NOMO-1 treated with dmso at 0.1 percent for 144 hours (cell line): ENCODE measurements around the gene NOCT.
"Not testable (repeated sequence)": the region's sequence is repeated elsewhere in the genome, so short reads cannot be mapped to it uniquely, and the experiment has no call there.

Experiments
- DNase-seq: peaks from one replicate; lab custom pipeline; 2025; ENCODE audit not compliant: unreplicated experiment; lab: John Stamatoyannopoulos, UW

The NOCT gene

DNA sequence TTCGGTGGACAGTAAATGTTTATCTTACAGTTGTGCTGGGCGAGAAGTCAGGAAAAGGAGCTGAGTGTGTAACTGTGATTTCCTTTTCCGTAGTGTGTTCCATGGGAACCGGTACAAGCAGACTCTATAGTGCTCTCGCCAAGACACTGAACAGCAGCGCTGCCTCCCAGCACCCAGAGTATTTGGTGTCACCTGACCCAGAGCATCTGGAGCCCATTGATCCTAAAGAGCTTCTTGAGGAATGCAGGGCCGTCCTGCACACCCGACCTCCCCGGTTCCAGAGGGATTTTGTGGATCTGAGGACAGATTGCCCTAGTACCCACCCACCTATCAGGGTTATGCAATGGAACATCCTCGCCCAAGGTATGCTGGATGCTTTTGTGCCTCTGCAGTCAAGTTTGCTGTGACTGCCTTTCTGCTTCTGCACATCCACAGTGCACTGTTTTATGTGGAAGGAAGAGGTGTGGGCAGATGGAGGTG lies 27.4 kb downstream of the NOCT start:
- no peak for DNase-seq

DNA sequence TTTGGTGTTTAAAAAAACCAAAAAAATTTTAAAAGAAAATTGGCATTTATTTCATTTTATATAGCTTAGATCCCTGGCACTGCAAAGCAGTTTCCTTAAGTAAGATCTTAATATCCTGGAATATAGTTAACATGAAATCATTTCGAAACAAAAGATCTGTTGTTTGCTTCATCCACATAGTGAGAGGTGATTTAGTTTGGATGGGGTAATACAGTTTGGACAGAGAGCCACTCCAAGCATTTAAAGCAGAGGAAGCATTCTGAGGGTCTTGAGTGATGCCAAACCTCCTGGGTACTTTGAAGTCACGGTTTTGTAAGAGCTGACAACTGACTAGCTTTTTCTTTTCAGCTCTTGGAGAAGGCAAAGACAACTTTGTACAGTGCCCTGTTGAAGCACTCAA lies 28.7 kb downstream of the NOCT start:
- no peak for DNase-seq

DNA sequence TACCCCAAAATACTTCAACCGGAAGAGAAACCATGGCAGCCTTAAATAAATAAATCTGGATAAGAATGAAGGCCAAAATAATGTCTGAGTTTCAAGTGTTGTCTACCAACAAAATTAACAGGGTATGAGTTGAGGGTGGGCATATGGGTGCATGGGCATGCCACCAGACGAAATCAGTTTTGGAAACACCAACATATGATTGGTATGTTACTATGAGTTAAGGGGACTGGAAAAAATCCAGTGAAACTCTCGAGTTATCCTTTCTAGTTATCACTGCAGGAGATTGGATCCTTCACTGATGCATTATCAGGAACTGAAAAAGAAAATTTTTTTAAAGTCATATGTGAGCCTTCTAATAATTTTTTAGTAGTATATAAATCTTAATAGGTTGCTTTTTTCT lies 32.4 kb downstream of the NOCT start:
- DNase-seq = no peak

DNA sequence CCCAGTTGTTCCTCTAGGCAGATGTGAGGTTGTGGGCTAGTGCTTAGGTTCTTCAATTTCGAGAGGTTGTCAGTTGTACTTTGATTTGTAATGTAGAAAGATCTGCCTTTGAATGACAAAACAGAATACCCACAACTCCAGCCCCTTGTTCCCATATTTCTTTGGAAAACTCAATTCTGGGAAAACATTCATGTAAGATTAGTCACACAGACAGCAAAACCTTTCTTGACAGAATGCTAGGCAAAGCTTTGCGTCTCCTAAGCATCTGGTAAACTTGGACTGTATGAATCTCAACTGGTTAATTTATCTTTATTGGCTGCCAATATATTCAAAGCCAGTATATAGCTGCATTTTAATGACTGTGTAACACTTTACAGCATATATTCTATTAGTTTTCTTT lies 34.9 kb downstream of the NOCT start:
- DNase-seq = no peak

DNA sequence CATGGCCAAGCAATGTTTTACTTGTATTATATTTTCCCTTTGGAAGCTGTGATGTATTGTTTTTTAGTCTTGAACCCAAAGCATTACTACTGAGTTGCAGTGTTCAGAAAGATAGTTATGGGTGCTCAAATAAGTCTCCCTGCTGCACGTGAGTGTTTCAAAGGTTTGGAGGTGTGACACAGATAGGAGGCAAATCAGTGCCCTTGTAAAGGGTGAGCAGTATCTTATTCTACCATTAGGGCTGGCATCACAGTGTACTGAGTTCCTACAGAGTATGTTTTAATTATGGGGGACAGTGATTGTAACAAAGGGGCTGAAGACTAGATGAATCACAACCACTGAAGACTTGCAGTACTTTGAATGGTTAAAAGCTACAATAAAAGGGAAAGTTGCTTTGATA lies 38.3 kb downstream of the NOCT start:
- no peak for DNase-seq

DNA sequence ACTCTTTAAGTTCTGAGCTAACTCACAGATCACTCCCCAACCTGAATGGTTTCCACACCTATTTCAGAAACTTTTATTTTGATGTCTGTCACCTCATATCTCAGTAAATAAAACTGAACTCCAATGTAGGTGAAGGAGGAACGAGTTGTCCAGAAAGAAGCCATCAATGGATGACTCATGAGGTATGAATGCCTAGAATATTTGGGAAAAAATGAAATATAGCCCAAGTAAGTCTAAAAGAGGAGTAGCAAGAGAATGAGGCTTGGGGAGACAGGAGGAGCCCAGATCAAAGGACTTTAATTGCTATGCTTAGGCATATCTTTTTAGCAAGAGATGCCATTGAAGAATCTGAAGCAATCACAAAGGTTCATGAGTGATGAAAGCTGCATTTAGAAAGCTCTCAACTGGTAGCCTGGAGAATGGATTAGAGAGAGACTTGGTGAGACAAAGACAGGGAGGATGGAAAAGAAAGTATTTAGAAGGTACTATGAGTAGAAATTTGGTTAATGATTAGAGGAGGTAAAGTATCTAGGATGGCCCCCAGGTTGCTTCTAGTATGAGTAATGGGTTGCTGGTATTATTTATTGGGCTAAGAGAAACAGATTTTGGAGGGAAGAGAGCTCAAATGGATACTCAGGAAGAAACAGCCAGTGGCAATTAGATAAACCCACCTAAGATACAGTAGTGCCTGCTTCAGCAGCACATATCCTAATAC lies 39.4 kb downstream of the NOCT start:
- no peak for DNase-seq

DNA sequence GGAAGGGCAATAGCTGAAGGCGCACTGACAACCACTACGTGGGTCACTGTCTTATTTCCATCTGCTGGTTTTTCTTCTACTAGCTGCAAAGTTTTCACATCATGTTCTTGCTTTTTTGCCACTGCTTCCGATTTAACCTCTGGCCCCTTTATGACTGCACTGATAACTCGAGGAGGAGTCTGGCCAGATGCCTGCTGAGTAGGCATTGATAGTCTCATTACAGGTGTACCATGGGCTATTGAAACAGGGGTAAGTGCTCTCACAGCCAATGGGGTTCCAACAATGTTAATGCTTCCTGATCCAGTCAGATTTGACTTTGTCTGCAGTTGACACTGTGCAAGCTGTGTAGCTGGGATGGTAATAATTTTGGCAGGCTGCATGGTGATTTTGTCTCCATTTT lies 43.4 kb downstream of the NOCT start:
- not testable (repeated sequence) for DNase-seq

DNA sequence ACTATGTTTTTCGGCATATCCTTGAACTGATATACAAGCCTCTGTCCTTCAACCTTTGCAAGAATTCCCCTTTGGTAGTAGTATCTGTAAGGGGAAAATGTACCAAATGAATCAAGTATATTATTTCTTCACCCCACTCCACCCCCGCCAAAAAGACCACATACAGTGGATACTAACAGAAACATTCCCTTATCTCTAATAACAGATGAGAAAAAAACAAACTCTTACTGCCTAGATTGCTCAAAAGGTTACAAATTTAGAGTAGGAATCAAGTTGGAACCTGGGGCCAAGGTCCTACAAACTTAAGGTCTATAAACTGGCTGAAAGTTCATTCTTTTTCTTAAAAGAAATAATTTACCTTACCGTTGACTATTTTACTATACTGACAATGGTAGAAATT lies 45.0 kb downstream of the NOCT start:
- DNase-seq = no peak

DNA sequence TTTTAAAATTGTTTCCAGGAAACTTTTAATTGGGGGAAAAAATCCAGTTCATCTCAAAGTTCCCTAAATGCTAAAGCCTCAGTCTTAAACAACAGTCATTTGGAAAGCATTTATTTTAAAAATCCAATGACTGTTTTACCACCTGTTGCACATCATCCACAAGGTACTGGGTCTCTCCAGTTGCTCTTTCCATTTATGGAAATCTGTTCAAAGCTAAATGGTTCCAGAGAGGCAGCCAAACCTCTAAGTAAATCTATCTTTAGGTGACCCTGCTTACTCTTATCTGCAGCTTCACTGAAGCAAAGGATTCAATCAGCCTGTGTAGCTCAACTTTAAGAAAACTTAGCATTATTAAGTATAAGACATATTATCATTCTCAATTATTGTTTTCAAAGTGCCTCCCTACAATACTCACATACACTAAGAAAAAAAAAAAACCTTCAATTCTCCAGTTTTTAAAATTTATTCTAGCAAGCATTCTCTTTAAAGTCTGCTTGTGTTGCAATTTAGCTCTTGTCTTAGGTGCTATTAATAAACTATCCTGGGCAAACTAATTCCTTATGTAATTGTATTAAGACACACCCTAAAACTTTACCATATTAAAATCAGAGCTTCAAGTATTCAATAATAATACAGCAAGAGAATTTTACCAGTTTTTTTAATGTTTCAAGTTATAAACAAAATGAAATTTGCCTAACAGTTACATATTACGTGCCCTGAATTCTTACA lies 60.6 kb downstream of the NOCT start:
- no peak for DNase-seq

DNA sequence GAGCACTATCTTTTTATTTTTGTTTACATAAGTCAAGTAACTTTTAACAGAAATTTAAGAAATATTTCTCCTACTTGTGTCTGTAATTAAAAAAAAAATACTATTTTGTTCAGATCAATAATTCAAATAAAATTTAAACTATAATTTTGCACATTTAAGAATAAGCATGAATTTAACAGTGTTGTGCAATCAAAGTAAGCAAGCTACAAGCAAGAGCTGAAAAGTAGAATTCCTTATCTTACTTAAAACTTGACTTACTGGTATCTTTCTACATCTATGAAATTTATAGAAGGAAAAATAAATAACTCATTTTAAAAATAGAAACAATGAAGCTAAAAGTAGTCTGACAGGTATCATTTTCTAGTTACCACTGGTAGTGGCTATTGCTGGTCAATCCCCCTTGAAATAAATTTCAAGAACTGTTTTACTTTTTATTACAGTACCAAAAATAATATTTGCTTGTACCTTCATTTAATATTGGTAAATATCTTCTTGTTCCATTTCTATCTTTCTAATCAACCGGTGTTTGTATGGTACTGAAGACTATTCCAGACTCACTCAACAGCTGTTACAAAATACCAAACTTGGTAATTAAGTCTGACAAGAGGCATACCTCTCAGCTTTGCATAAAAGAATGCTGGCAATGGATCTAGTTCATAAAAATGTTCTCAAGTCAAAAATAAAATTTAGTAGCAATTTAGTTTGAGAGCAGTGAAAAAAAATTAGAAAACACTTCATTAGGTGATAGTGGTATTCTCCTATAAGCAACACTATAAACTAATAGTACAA lies 62.2 kb downstream of the NOCT start:
- DNase-seq = no peak

DNA sequence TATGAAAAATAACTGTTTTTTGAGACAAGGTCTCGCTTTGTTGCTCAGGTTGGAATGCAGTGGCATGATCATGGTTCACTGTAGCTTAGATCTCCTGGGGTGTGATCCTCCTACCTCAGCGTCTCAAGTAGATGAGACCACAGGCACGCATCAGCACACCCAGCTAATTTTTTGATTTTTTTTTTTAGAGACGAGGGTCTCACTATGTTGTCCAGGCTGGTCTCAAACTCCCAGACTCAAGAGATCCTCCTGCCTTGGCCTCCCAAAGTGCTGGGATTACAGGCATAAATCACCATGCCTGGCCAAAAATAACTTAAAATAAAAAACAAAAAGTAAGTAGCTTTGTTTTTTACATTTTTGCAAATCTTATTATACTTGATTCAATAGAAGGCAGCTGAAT lies 63.3 kb downstream of the NOCT start:
- DNase-seq = no peak

DNA sequence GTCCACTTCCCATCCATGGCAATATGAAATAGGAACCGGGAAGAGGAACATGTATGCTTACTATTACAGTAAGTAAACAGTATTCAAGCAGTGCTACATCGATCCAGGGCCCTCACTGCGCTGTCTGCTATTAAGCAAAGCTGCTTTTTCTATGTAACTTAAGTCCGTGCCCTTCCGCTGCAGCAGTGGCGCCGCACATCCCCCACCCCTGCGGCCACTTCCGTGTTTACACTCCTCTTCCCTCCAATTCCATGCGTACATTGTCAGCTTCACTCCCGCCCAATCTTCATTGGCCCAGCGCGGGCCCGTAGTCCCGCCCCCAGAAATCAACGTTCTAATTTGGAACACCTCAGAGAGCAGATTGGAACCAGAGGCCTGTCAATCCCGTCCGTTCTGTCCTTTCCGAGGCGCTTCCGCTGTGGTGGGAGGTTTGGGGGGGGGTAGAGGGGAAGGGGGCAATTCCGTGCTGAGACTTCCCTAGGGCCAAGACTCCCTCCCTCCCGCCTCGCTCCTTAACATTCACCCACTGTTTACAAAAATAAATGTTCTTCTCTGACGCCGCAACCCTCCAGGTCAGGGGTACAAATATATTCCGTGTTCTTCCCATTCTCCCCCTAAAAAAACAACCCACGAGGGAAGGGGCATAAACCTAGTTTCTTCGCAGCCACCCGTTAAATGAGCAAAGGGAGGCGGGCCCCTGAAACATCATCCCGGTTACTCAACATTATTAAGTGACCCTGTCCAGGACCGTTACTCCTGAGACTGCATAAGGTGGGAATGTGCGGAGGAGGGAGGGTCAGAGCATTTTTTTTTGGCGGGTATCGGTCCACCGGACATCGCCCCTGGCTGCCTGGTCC lies 67.4 kb downstream of the NOCT start:
- peak; percentile 98 for DNase-seq

DNA sequence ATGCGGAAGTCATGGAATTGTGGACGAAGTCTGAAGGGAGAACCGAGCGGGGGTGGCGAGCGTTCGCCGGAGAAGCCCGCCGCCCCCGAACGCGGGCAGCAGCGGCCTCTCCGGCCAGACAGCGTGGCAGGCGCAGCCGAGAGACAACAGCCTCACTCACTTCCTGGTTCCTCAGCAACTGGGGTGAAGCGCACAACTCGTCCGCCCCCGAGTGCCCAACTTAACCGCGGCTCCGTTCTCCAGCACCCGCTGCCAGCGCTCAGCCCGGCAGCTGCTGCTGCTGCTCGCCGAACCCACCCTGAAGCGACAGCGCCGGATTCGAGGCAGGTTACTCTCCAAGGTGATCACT lies 68.0 kb downstream of the NOCT start:
- DNase-seq = peak; percentile 46

DNA sequence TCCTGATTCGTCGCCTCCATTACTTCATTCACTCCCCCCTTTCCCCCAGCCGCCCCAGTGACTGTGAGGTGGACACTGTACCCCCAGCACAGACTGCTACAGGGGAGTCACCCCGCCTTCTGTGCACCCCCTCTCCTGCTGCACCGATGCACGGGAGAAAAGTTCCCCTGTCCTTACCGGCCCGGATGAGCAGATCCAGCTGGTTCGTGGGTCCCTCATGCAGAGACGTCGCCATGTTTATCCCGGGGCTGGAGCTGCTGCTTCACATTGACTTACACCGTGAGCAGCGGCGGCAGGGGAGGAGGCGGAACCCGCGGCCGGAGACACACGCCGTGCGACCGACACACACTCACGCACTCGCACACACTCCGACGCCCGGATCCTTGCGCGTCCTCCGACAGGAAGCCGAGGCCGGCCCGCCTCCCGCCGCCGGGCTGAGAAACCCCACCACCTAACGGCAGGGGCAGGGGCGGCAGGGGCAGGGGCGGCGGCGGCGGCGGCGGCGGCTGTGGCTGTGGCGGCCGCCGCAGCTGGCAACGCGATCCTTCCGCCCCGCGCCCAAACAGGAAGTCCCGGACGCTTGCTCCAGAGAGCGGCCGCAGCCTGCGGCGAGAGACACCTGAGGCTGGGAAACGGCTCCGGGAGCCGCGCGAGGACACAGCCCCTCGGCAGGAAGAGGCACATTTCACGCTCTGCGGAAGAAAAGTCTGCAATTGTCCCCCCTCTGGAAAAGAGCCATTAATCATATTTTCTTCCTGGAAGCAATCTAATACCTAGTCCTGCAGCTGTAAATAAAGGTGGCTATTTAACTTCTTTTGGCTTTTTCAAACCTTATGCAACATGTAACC lies 68.6 kb downstream of the NOCT start:
- peak; percentile 78 for DNase-seq

DNA sequence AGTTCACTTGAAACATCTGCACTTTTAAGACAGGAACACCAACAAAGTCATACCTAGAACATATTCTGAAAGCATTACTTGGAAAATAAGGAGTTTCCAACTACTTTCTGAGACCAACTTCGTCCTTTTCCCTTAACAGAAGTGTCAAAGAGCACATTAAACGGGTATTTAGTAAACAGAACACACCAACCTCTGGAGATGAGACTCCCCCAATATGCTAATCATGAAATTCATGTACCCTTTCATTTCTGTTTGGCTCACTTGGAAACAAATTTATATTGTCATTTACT lies 69.2 kb downstream of the NOCT start:
- DNase-seq = no peak

DNA sequence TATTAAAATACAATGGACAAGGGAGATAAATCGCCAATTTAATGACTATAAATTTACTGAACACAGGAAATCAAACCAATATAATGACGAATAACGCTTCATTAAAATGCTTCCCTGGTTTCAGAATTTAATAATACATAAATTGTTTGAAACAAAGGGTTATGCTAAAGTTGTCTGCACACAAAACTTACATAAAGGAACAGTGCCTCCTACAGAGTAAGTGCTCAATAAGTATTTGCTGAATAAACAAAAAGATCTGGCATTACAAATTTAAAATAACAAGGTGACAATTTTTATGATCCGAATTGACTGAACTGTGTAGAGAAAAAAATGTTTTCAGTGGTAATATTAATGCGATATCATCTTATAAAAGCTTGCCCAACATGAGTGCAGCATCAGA lies 69.6 kb downstream of the NOCT start:
- no peak for DNase-seq

DNA sequence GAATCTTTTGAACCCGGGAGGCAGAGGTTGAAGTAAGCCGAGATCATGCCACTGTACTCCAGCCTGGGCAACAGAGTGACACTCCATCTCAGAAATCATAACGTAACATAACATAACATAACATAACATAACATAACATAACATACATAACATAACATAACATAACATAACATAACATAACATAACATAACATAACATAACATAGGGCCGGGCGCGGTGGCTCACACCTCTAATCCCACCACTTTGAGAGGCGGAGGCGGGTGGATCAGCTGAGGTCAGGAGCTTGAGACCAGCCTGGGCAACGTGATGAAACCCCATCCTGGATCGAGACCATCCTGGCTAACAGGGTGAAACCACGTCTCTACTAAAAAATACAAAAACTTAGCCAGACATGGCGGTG lies 76.7 kb downstream of the NOCT start:
- DNase-seq = no peak
